GM12865 (cell line): ENCODE measurements around the gene TCF7L1.

Source experiments
- DNase-seq: peaks from one replicate; pipeline ENCODE4 v3.0.0; 2010; ENCODE audit warnings: low read depth
- H3K4me3 ChIP-seq: 2 replicates; pipeline ENCODE4 v1.5.1; 2011; ENCODE audit warnings: mild to moderate bottlenecking, low read depth, low read length, control low read depth
- TF ChIP-seq, protein P1 (sequence below): IDR thresholded peaks from 2 replicates; pipeline ENCODE4 v1.5.1; 2011; ENCODE audit warnings: low read length, control low read depth, low read depth, inconsistent platforms; ENCODE audit not compliant: insufficient read depth; ENCODE audit errors: missing control alignments

TCF7L1 gene

DNA sequence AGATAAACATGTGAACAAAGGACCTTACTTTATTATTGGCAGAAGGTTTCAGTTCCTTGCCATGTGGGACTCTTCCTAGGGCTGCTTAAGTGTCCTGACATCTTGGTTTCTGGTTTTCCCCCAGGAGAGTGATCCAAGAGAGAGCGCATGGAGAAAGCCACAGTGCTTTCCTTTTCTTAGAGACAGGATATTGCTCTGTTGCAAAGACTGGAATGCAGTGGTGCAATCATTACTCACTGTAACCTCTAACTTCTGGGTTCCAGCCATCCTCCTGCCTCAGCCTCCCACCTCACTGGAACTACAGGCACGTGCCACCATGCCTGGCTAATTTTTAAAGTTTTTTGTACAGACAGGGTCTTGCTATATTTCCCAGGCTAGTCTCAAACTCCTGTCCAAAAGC lies 38.1 kb upstream of the TCF7L1 start:
- H3K4me3 ChIP-seq = no peak overlapping the region
- DNase-seq = no peak
- TF ChIP-seq, protein P1, sequence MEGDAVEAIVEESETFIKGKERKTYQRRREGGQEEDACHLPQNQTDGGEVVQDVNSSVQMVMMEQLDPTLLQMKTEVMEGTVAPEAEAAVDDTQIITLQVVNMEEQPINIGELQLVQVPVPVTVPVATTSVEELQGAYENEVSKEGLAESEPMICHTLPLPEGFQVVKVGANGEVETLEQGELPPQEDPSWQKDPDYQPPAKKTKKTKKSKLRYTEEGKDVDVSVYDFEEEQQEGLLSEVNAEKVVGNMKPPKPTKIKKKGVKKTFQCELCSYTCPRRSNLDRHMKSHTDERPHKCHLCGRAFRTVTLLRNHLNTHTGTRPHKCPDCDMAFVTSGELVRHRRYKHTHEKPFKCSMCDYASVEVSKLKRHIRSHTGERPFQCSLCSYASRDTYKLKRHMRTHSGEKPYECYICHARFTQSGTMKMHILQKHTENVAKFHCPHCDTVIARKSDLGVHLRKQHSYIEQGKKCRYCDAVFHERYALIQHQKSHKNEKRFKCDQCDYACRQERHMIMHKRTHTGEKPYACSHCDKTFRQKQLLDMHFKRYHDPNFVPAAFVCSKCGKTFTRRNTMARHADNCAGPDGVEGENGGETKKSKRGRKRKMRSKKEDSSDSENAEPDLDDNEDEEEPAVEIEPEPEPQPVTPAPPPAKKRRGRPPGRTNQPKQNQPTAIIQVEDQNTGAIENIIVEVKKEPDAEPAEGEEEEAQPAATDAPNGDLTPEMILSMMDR = no peak

GRCh38 chr2:85096616-85097015 lies 36.6 kb upstream of the TCF7L1 start:
- no peak overlapping the region for H3K4me3 ChIP-seq
- no peak for DNase-seq
- TF ChIP-seq, protein P1 = no peak

- no peak overlapping the region for H3K4me3 ChIP-seq
- no peak for DNase-seq
- TF ChIP-seq, protein P1 = no peak
These were observed 29.0 kb upstream of the TCF7L1 start for GRCh38 chr2:85104228-85104627.

DNA sequence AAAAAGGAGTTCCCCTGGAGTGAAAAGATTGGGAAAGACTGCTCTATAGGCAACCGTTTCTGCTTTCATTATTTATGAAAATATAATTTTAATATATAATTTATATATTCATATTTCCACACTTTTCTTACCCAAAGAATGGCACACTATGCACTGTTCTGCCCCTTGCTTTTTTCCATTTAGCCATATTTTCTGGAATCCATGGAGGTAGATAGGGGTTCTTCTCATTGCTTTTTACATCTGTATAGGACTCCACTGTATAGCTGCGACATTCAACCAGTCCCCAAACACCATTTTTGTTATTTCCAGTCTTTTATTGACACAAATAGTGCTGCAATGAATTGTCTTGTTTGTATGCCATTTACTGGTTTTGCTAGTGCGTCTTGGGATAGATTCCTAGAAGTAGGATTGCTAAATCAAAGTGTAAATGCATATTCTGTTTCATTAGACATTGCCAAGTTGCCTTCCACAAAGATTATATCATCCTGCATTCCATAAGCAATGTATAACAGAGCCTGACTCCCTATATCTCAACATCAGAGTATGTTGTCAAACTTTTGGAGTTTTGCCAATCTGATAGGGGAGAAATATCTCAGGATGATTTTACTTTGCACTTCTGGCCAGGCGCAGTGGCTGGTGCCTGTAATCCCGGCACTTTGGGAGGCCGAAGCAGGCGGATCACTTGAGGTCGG lies 26.6 kb upstream of the TCF7L1 start:
- DNase-seq = no peak
- no peak overlapping the region for H3K4me3 ChIP-seq
- TF ChIP-seq, protein P1 = no peak

GRCh38 chr2:85110991-85111560 lies 22.1 kb upstream of the TCF7L1 start:
- no peak overlapping the region for H3K4me3 ChIP-seq
- TF ChIP-seq, protein P1 = no peak
- DNase-seq = no peak

- no peak for DNase-seq
- TF ChIP-seq, protein P1 = no peak
- H3K4me3 ChIP-seq = no peak overlapping the region
These were observed 21.3 kb upstream of the TCF7L1 start for GRCh38 chr2:85111819-85112281.
